ENCODE measurements around the gene MTCL1. TPM values are rescaled to one million over a fixed set of nuclear protein-coding genes. Genes with fewer than 3 reads are reported as not detected.

The MTCL1 gene
- total and polyA plus RNA-seq, 9 of the 15 experiments (the other 6 are each of a cell fraction or from before 2014, with no cell fraction given): 0.21 to 7.4 (median 3.7) TPM

GRCh38 chr18:8735274-8735673, 29.9 kb downstream of the MTCL1 start:
- ChIA-PET POLR2A (no interaction called here), CTCF (ENCODE audit: low intra/inter-chr PET ratio) (no interaction called here)
- Histone ChIP-seq H2AFZ (ENCODE audit: low read depth, low read length) (no peak overlapping the region), H4K20me1 (replicated peaks; ENCODE audit: control insufficient read depth, insufficient read depth, low read length) (no peaks in the 10 kb centered on the region), H3K4me2 (ENCODE audit: insufficient read depth, low read length) (no peak overlapping the region), H3K9ac (ENCODE audit: insufficient read depth in 1 of 2, low read depth in 2 of 2, low read length in 2 of 2) (no peak overlapping the region), H3K4me1 (replicated peaks in 1 of 2; ENCODE audit: control insufficient read depth in 2 of 2, insufficient read depth in 2 of 2, low read length in 2 of 2) (peaks cover 10% of the 10 kb centered on the region in 2 experiments; a peak in 4 of 5 replicates), H3K9me3 (replicated peaks; ENCODE audit: control insufficient read depth, insufficient read depth, low read depth, low read length) (no peaks in the 10 kb centered on the region), H3K9me1 (ENCODE audit: control insufficient read depth, insufficient read depth, low read length) (no peaks in the 10 kb centered on the region), H3K79me2 (ENCODE audit: control insufficient read depth, insufficient read depth, low read length) (no peaks in the 10 kb centered on the region), H3K27me3 (ENCODE audit: control insufficient read depth in 2 of 2, insufficient read depth in 2 of 2, low read length in 2 of 2) (no peaks in the 10 kb centered on the region), H3K4me3 (no peak overlapping the region), H3K36me3 (ENCODE audit: control insufficient read depth, insufficient read depth, low read length) (no peaks in the 10 kb centered on the region), H3K27ac (ENCODE audit: extremely low read depth, low read depth, low read length) (no peak overlapping the region)
- in situ Hi-C loops (cut with MboI) (no loop called here), intact Hi-C loops (cut with micrococcal nuclease) (no loop called here)
- DNase-seq (ENCODE audit: extremely low read depth in 1 of 4, low spot score in 3 of 4) (no peak), ATAC-seq (no peak), FAIRE-seq (no peak)
- BruUV-seq (replicated peaks): no TSS peak
- WGBS (ENCODE audit: insufficient coverage, low coverage, missing lambda C conversion rate): 30% methylated on average over 2 of the region's 2 CpGs
- TF ChIP-seq PHTF2 (CRISPR knock-in tag; IDR thresholded peaks at IDR 0.05) (no peak), SP2 (IDR thresholded peaks at IDR 0.05; ENCODE audit: extremely low read depth, low read depth, low read length, poor library complexity, severe bottlenecking) (no peak), HOXB6 (CRISPR knock-in tag; IDR thresholded peaks at IDR 0.05; ENCODE audit: borderline replicate concordance) (no peak), MTF1 (CRISPR knock-in tag; IDR thresholded peaks at IDR 0.05; ENCODE audit: borderline replicate concordance) (no peak), AFF4 (CRISPR knock-in tag; IDR thresholded peaks at IDR 0.05) (no peak), ZNF507 (tag; conservative IDR thresholded peaks at IDR 0.05) (no peak), MCM7 (IDR thresholded peaks at IDR 0.05) (no peak), JUNB (CRISPR knock-in tag; conservative IDR thresholded peaks at IDR 0.05) (no peak), KAT7 (CRISPR knock-in tag; IDR thresholded peaks at IDR 0.05; ENCODE audit: borderline replicate concordance) (no peak), ZNF76 (CRISPR knock-in tag; IDR thresholded peaks at IDR 0.05; ENCODE audit: borderline replicate concordance) (no peak), FOXP4 (CRISPR knock-in tag; IDR thresholded peaks at IDR 0.05; ENCODE audit: borderline replicate concordance) (no peak), BRCA1 (IDR thresholded peaks at IDR 0.05) (no peak), BRCA1 (CRISPR knock-in tag; IDR thresholded peaks at IDR 0.05) (no peak), CBX1 (IDR thresholded peaks at IDR 0.05; ENCODE audit: low read depth) (no peak), NFE2L1 (tag; IDR thresholded peaks at IDR 0.05; ENCODE audit: borderline replicate concordance, low read depth) (no peak), RCOR1 (IDR thresholded peaks at IDR 0.05; ENCODE audit: borderline replicate concordance in 1 of 2, low read depth in 2 of 2, low read length in 2 of 2) (no peak), DDX20 (tag; IDR thresholded peaks at IDR 0.05; ENCODE audit: low read depth) (no peak)

All from K562 (cell line).